ENCODE data around the gene SGMS2.

GRCh38 chr4:107894138-107894603 lies 69.4 kb downstream of the SGMS2 start:
- TF ChIP-seq CTCF (IDR thresholded peaks at IDR 0.05) (no peak), POLR2A (IDR thresholded peaks at IDR 0.05) (no peak)
